ENCODE data around the gene MANF.

DNA sequence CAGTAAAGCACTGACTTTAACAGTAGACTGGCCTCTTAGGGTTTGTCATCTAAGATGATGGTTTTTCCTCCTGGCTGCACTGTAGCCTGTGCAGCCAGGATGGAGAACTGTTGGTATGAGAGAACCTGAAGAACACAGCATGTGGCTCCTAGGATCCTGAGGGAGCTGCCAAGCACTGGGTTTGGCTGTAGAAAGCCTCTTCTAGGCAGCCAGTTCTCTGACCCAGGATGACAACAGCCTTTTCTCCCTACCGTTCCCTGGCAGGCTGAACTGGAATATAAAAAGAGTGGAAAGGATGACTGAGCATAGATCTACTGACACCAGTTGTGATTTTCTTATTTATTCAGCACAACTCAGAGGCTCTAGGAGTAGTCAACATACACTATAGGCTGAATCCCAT, 34.3 kb upstream of the MANF start:
- TF ChIP-seq POLR2A (IDR thresholded peaks at IDR 0.05; ENCODE audit: low read depth, low read length) (no peak), TAF1 (IDR thresholded peaks at IDR 0.05; ENCODE audit: borderline replicate concordance, low read depth, low read length) (no peak), POLR2AphosphoS5 (IDR thresholded peaks at IDR 0.05; ENCODE audit: low read depth, low read length) (no peak)

Data from GM12892 (cell line).